Vagina (tissue), 2 donors: ENCODE data around the gene RNF208. TPM values are rescaled to one million over a fixed set of nuclear protein-coding genes. Genes with fewer than 3 reads are reported as not detected.

ENCODE experiments used
- DNase-seq, 2 donors: peaks; one replicate each; pipeline ENCODE4 v3.0.0-alpha.2; 2017; ENCODE audit errors: extremely low spot score in 2 of 2
- H3K27ac ChIP-seq: fragments of 200-600 bp; sonication (generic); one replicate; pipeline ENCODE4 v1.5.1; 2019
- H3K27me3 ChIP-seq: fragments of 200-600 bp; sonication (generic); one replicate; pipeline ENCODE4 v1.5.1; 2019
- H3K36me3 ChIP-seq, 2 donors: fragments of 200-600 bp; sonication (generic); one replicate each; pipeline ENCODE4 v1.5.1; 2017 to 2019
- H3K4me1 ChIP-seq: fragments of 200-600 bp; sonication (generic); one replicate; pipeline ENCODE4 v1.5.1; 2019
- H3K4me3 ChIP-seq, 2 donors: fragments of 200-600 bp; sonication (generic); 1 replicate in 1 of 2; 2 replicates in 1 of 2; pipeline ENCODE4 v1.5.1; 2016 to 2019
- H3K9me3 ChIP-seq: fragments of 200-600 bp; sonication (generic); one replicate; pipeline ENCODE4 v1.5.1; 2019
- CTCF ChIP-seq, 3 experiments: fragments of 450-650 bp in 2 of 3; fragments of 200-600 bp in 1 of 3; sonication (generic) in 1 of 3; IDR thresholded peaks; one replicate each; pipeline ENCODE4 v1.5.1; 2017 to 2019; ENCODE audit warnings: antibody characterized with exemption in 3 of 3, mild to moderate bottlenecking in 2 of 3, moderate library complexity in 2 of 3
- POLR2A ChIP-seq, 2 donors: fragments of 450-650 bp; IDR thresholded peaks; one replicate each; pipeline ENCODE4 v1.6.1; 2017; ENCODE audit warnings: antibody characterized with exemption in 2 of 2, mild to moderate bottlenecking in 2 of 2, moderate library complexity in 2 of 2
- POLR2AphosphoS5 ChIP-seq, 2 donors: sonication (generic); formaldehyde crosslinking; IDR thresholded peaks; one replicate each; pipeline ENCODE4 v1.9.0; 2017; ENCODE audit warnings: antibody characterized with exemption in 2 of 2, mild to moderate bottlenecking in 2 of 2, low read depth in 1 of 2; ENCODE audit not compliant: insufficient read depth in 1 of 2
- intact Hi-C: fragments of 100-400 bp; cut with DNase I; formaldehyde crosslinking; loops from one replicate; pipeline ENCODE4 v1.15.1; 2023
- total RNA-seq: library from RNA; depleted of rRNA; stranded (reverse); fragments of >200 nt; gene quantifications from one replicate; pipeline ENCODE4 v1.2.3, GENCODE V29; 2016

RNF208 gene
- total RNA-seq, 1 donor from 2014 or later: 0.98 TPM

GRCh38 chr9:137236238-137236935, 14.3 kb upstream of the RNF208 start:
- H3K9me3 ChIP-seq: no peaks in the 10 kb centered on the region
- H3K4me3 ChIP-seq: peak overlapping the region; percentile 5 to 27
- no peaks in the 10 kb centered on the region for H3K36me3 ChIP-seq
- peaks cover 41% of the 10 kb centered on the region for H3K4me1 ChIP-seq
- intact Hi-C loops: no loop called here
- no peak for DNase-seq
- TF ChIP-seq CTCF (IDR thresholded peaks at IDR 0.05) (peak; percentile 88 to 98 (median 96)), POLR2A (IDR thresholded peaks at IDR 0.05) (no peak), POLR2AphosphoS5 (IDR thresholded peaks at IDR 0.05; ENCODE audit: insufficient read depth in 1 of 2, low read depth in 1 of 2) (peak; percentile 40 to 49)
- peaks cover 4% of the 10 kb centered on the region for H3K27me3 ChIP-seq
- no peak overlapping the region for H3K27ac ChIP-seq

GRCh38 chr9:137235424-137236237, 13.6 kb upstream of the RNF208 start:
- Histone ChIP-seq H3K4me1 (peaks cover 41% of the 10 kb centered on the region), H3K27me3 (peaks cover 4% of the 10 kb centered on the region), H3K9me3 (no peaks in the 10 kb centered on the region), H3K36me3 (no peaks in the 10 kb centered on the region), H3K27ac (no peak overlapping the region), H3K4me3 (peak overlapping the region; percentile 5 to 27)
- intact Hi-C loops: no loop called here
- no peak for TF ChIP-seq POLR2A (IDR thresholded peaks at IDR 0.05)
- no peak for TF ChIP-seq POLR2AphosphoS5 (IDR thresholded peaks at IDR 0.05; ENCODE audit: insufficient read depth in 1 of 2, low read depth in 1 of 2)
- TF ChIP-seq CTCF (IDR thresholded peaks at IDR 0.05): no peak
- no peak for DNase-seq

- no peaks in the 10 kb centered on the region for H3K36me3 ChIP-seq
- no peak overlapping the region for H3K4me3 ChIP-seq
- intact Hi-C loops: no loop called here
- H3K27me3 ChIP-seq: peaks cover 4% of the 10 kb centered on the region
- no peak for TF ChIP-seq POLR2A (IDR thresholded peaks at IDR 0.05)
- no peak for TF ChIP-seq POLR2AphosphoS5 (IDR thresholded peaks at IDR 0.05; ENCODE audit: insufficient read depth in 1 of 2, low read depth in 1 of 2)
- H3K4me1 ChIP-seq: peaks cover 36% of the 10 kb centered on the region
- no peaks in the 10 kb centered on the region for H3K9me3 ChIP-seq
- H3K27ac ChIP-seq: no peak overlapping the region
- no peak for DNase-seq
These were observed 12.9 kb upstream of the RNF208 start for GRCh38 chr9:137234758-137235423.

GRCh38 chr9:137234055-137234697, 12.1 kb upstream of the RNF208 start:
- Histone ChIP-seq H3K27me3 (peaks cover 4% of the 10 kb centered on the region), H3K27ac (no peak overlapping the region), H3K36me3 (no peaks in the 10 kb centered on the region), H3K9me3 (no peaks in the 10 kb centered on the region), H3K4me3 (no peak overlapping the region), H3K4me1 (peaks cover 30% of the 10 kb centered on the region)
- DNase-seq: no peak
- intact Hi-C loops: no loop called here
- TF ChIP-seq POLR2A (IDR thresholded peaks at IDR 0.05) (no peak), POLR2AphosphoS5 (IDR thresholded peaks at IDR 0.05; ENCODE audit: insufficient read depth in 1 of 2, low read depth in 1 of 2) (no peak), CTCF (IDR thresholded peaks at IDR 0.05) (no peak)
